ENCODE results near the gene RAB40C.
A peak's percentile ranks its signal among the peaks of the same experiment; 100 is the strongest.

The RAB40C gene

DNA sequence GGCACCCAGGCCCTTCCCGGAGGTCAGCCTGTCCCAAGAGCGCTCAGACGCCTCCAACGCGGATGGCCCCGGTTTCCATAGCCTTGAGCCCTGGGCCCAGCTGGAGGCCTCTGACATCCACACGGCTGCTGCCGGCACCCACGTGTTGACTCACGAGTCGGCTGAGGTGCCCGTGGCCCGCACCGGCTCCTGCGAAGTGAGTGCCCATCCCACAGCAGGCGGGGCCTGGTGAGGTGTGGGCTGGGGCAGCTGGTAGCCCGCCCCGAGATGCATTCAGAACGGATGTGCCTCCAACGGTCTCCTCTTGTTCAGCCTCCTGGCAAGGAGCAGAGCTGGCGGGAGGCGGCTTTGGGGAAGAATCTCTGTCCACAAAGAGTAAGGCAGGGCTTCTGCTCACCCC is 62.0 kb downstream of the RAB40C start:
- no peaks in the 10 kb centered on the region for H3K27me3 ChIP-seq (ENCODE audit: insufficient read depth, low read depth, severe bottlenecking)
- TF ChIP-seq, protein P1, sequence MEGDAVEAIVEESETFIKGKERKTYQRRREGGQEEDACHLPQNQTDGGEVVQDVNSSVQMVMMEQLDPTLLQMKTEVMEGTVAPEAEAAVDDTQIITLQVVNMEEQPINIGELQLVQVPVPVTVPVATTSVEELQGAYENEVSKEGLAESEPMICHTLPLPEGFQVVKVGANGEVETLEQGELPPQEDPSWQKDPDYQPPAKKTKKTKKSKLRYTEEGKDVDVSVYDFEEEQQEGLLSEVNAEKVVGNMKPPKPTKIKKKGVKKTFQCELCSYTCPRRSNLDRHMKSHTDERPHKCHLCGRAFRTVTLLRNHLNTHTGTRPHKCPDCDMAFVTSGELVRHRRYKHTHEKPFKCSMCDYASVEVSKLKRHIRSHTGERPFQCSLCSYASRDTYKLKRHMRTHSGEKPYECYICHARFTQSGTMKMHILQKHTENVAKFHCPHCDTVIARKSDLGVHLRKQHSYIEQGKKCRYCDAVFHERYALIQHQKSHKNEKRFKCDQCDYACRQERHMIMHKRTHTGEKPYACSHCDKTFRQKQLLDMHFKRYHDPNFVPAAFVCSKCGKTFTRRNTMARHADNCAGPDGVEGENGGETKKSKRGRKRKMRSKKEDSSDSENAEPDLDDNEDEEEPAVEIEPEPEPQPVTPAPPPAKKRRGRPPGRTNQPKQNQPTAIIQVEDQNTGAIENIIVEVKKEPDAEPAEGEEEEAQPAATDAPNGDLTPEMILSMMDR (IDR thresholded peaks at IDR 0.05; ENCODE audit: low read depth, low read length): no peak
- no peak overlapping the region for H3K4me3 ChIP-seq (ENCODE audit: low read depth, low read length)
- H3K9me3 ChIP-seq (ENCODE audit: severe bottlenecking): no peaks in the 10 kb centered on the region
- H3K36me3 ChIP-seq: peaks cover 55% of the 10 kb centered on the region
- DNase-seq: no peak
- H3K27ac ChIP-seq: no peak overlapping the region

DNA sequence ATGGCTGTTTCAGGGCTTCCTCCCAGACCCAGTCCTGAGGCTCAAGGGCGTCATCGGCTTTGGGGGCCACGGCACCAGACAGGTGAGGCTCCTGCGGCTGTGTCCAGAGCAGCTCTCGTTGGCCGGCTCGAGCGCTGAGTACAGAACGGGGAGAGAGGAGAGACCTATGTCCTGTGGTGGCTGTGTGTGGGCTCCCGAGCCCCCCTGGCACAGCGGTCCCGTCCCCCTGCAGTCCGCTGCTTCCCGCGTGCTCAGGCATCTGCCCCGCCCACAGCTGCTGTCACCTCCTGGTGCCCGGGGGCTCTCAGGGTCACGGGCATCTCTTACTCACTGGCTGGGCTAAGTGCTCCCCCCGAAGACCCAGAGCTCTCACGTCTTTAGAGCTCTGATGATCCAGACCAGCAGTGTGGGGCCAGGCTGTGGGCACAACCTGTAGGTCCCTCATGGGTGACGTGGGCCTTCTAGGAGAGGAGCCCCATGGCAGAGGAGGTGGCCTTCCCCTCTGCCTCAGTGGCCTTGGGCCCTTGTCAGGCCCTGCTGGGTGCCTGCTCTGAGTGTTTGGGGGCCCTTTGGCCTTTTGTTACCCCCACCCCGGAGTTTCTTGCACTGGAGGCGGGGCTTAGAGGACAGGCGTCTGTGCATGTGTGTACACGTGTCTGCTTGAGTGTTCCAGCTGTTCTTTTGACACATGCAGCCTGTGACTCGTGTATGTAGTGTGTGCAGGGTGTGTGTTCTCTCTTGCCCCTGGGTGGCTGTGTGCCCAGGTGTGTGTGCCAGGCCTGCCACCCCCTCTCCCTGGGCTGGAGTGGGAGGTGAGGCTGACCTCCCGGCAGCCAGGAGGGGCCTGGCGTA is 62.8 kb downstream of the RAB40C start:
- DNase-seq: no peak
- TF ChIP-seq, protein P1 (IDR thresholded peaks at IDR 0.05; ENCODE audit: low read depth, low read length): no peak
- peaks cover 63% of the 10 kb centered on the region for H3K36me3 ChIP-seq
- H3K9me3 ChIP-seq (ENCODE audit: severe bottlenecking): no peaks in the 10 kb centered on the region
- H3K27ac ChIP-seq: no peak overlapping the region
- H3K4me3 ChIP-seq (ENCODE audit: low read depth, low read length): no peak overlapping the region
- H3K27me3 ChIP-seq (ENCODE audit: insufficient read depth, low read depth, severe bottlenecking): no peaks in the 10 kb centered on the region

DNA sequence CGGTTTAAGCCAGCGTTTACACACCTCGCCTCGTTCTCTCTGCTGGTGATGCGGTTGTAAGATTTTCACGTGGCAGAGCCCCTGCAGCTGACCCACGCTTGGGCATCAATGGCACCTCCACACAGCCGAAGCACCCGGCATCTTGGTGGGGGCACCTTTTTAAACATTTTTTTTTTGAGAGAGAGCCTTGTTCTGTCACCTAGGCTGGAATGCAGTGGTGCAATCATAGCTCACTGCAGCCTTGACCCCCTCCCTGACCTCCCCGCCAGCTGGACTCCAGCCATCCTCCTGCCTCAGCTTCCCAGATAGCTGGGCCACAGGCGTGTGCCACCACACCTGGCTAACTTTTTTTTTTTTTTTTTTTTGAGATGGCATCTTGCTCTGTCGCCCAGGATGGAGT is 64.2 kb downstream of the RAB40C start:
- H3K36me3 ChIP-seq: peaks cover 77% of the 10 kb centered on the region
- TF ChIP-seq, protein P1 (IDR thresholded peaks at IDR 0.05; ENCODE audit: low read depth, low read length): no peak
- H3K27ac ChIP-seq: no peak overlapping the region
- H3K27me3 ChIP-seq (ENCODE audit: insufficient read depth, low read depth, severe bottlenecking): no peaks in the 10 kb centered on the region
- H3K9me3 ChIP-seq (ENCODE audit: severe bottlenecking): no peaks in the 10 kb centered on the region
- H3K4me3 ChIP-seq (ENCODE audit: low read depth, low read length): no peak overlapping the region
- DNase-seq: no peak

DNA sequence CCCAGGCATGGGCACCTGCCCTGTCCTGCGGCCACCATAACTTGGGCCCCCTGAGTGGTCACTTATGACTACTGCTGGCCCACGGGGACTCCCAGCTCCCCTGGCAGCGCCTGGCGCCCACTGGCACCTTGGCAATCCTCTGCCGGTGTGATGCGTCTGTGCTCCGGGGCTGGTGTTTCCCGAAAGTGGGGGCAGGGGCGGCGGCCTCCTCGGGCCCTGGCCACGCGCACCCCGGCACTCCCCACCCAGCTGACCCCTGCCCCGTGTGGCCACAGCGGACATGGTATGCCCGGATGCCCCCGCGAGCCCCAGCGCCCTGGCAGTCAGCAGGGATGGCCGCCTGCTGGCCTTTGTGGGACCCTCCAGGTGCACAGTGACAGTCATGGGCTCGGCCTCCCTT is 67.6 kb downstream of the RAB40C start:
- DNase-seq: no peak
- no peaks in the 10 kb centered on the region for H3K27me3 ChIP-seq (ENCODE audit: insufficient read depth, low read depth, severe bottlenecking)
- H3K4me3 ChIP-seq (ENCODE audit: low read depth, low read length): no peak overlapping the region
- H3K36me3 ChIP-seq: peaks cover 84% of the 10 kb centered on the region
- TF ChIP-seq, protein P1 (IDR thresholded peaks at IDR 0.05; ENCODE audit: low read depth, low read length): no peak
- no peaks in the 10 kb centered on the region for H3K9me3 ChIP-seq (ENCODE audit: severe bottlenecking)
- no peak overlapping the region for H3K27ac ChIP-seq

DNA sequence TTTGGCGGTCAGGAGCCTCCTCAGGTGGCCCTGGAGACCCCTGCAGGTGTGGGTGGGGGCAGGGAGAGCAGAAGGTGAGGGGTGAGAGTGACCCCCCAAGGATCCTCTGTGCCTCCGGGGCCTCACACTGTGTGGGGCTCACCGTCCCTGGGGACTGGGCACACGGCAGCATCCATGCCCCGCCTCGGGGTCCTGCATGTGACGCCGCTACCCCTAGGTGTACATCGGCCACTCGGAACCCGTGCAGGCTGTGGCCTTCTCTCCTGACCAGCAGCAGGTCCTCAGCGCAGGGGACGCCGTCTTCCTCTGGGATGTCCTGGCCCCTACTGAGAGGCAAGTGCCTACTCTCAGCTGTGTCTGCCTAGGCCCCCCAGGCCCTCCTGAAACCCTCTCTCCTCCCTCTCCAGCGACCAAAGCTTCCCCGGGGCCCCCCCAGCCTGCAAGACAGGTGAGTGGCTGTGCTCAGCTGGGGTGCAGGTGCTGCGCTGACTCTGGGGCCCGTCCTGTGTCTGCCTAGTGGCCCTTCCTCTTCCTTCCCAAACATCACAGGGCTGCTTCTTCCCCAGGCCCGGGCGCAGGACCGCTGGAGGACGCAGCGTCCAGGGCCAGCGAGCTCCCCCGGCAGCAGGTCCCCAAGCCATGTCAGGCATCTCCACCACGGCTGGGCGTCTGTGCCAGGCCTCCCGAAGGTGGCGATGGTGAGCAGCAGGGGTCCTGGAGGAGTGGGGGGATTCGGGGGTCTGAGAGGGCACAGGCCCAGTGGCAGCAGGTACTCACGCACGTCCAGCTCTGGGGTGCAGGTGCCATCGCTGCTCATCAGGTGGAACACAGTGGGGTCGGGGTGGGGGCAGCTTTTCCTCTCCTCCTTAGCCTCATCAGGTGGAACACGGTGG is 69.1 kb downstream of the RAB40C start:
- H3K36me3 ChIP-seq: peaks cover 78% of the 10 kb centered on the region
- H3K27me3 ChIP-seq (ENCODE audit: insufficient read depth, low read depth, severe bottlenecking): no peaks in the 10 kb centered on the region
- DNase-seq: no peak
- H3K4me3 ChIP-seq (ENCODE audit: low read depth, low read length): no peak overlapping the region
- H3K27ac ChIP-seq: no peak overlapping the region
- H3K9me3 ChIP-seq (ENCODE audit: severe bottlenecking): no peaks in the 10 kb centered on the region
- TF ChIP-seq, protein P1 (IDR thresholded peaks at IDR 0.05; ENCODE audit: low read depth, low read length): peak; percentile 23; the same call in 1 of the 2 replicates
